Right lung (tissue), 5 donors: ENCODE data around the gene COL20A1. TPM values are rescaled to one million over a fixed set of nuclear protein-coding genes. Genes with fewer than 3 reads are reported as not detected.
"Not testable (repeated sequence)": the region's sequence is repeated elsewhere in the genome, so short reads cannot be mapped to it uniquely, and the experiment has no call there.

Experiments
- DNase-seq, 2 donors: peaks; one replicate each; pipeline ENCODE4 v3.0.0-alpha.2; 2013
- polyA plus RNA-seq, 5 donors: library from polyadenylated mRNA; unstranded; fragments of 120-200 nt; gene quantifications; one replicate each; pipeline versions ENCODE4 v1.2.1 to v1.2.3, GENCODE V29; 2013; ENCODE audit warnings: inconsistent platforms in 1 of 5, low replicate concordance in 1 of 5; ENCODE audit not compliant: insufficient read length in 5 of 5, insufficient read depth in 1 of 5

COL20A1 gene
- polyA plus RNA-seq, 5 donors: 0.06 to 0.73 (median 0.31) TPM

DNA sequence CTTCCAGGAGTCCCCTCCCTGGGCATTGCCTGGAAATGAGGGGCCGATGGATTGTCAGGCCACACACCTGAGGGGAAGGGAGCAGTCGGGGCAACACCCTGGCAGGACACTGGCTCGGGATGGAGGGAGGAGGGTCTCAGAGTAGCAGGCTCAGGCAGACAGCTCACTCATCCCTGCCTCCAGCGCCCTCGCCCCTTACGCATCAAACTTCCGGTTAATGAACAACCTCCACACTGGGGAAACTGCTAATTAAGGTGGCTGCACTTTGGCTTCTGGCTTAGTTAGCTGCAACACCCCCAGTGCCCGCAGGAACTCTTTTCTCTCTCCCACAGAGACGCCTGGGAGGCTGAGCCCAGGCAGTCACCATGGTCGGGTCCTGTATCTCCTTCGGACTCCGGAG, 81.5 kb downstream of the COL20A1 start:
- no peak for DNase-seq

DNA sequence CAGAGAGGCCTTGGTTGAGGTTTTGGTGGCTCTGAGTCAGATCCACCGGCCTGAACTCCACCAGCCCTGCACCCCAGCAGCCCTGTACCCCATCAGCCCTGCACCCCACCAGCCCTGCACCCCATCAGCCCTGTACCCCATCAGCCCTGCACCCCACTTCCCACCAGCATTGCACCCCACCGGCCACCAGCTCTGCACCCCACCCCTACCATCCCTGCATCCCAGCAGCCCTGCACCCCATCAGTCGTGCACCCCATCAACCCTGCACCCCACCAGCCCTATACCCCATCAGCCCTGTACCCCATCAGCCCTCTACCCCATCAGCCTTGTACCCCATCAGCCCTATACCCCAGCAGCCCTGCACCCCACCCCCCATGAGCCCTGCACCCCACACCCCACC, 82.5 kb downstream of the COL20A1 start:
- no peak for DNase-seq

DNA sequence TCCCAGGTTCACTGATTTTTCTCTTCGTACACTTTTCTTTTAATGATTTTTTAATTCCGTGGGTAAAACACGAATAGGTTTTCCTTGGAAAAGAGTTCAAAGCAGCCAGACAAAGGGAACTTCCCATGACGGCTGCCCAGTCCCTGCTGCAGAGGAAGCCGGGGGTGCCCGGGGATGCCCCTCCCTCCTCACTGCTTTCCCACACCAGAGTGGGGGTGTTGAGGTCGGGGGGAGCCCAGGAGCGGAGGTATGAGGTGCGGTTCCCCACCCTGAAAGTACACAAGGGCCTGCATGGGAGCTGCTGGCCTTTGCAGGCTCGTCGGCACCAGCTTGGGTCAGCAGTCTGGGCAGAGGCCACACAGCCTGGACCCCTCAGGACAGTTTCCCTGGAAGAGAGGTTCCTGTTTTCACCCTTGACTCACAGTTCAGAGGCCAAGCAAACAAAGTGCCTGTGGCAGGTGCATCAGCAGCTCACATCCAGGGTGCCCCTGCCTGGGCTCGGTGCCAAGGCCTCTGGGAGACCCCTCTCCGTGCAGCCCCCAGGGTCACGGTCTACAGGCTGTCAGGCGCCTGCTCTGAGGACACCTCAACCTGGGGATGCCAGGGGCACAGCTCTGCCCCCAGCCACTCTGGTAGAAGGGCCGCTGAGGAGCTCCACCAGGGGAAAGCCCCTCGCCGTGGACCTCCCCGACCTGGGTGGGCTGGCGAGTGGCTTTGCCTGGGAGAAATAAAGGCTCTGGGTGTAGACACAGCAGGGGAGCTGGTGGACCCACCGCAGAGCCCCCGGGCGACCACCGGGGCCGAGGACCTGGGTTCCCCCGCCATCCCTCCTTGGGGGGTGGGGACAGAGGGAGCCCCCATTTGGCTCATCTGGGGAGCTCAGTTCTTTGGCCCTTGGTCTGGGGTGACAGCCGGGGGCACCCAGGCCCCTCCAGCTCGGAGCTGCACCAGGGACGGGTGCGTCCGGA, 83.6 kb downstream of the COL20A1 start:
- no peak for DNase-seq

DNA sequence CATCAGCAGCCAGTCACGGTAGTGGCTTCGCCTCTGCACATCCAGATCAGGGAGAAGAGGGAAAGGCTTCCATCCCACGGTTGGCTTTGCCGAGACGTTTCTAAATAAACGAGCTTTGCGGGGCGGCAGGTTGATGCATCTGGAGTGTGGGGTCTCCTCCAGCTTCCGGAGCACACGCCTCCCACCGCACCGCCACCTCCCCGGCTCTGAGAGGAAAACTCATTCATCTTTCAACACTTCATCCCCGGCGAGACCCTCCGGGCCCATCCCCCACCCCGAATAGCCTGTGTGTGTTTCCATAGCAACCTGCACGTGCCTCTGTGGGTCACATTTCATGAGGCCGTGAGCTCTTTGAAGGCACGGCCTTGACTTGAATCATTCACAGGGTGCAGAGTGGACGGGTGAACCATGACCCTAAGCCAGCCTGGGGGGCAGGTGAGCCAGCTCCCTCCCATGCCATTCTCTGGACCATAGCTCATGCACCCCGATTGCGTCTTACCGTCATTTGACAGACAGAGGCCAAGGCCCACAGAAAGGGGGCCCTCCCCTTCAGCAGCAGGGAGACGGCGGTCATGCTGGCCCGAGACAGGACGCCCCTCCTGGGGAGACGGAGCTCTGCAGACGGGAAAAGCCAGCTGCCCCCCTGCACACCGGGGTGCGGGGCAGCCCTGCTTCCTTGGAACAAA, 84.4 kb downstream of the COL20A1 start:
- DNase-seq: no peak

DNA sequence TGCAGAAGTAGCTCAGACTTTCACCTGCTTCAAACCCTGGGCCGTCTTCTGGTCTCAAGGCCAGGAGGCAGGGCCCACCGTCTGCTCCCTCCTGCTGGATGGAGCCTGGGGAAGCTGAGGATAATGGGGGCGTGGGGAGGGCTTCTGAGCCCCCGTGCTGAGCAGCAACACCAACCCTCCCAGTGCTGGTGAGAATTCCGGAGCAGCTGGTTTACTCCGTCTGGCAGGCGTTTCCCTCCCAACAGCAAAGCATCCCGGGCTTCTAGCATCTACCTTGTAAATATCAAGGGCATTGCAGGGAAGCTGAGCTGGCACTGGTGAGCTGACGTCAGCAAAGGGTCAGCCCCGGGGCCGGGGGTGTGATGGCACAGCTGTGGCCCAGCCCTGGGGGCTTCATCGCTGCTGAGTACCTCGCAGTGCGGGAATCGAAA, 85.0 kb downstream of the COL20A1 start:
- no peak for DNase-seq

DNA sequence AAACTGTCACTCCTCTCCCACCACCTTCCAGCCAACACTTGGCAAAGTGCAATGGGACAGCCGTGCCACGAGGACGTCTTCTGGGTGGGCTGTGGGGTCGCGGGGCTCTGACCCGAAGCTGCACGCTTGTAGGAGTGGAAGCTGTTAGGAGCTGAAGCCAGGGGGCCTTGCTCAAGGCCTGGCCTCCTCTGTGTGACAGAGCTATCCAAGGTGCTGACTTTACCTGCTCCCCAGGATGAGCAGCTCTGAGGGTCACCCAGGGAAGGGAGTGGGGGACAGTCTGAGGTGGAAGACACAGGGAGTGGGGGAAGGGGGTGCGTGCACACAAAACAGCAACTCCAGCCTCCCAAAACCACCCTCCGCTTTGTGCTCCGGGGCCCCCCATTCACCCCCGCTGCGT, 85.6 kb downstream of the COL20A1 start:
- DNase-seq: no peak

DNA sequence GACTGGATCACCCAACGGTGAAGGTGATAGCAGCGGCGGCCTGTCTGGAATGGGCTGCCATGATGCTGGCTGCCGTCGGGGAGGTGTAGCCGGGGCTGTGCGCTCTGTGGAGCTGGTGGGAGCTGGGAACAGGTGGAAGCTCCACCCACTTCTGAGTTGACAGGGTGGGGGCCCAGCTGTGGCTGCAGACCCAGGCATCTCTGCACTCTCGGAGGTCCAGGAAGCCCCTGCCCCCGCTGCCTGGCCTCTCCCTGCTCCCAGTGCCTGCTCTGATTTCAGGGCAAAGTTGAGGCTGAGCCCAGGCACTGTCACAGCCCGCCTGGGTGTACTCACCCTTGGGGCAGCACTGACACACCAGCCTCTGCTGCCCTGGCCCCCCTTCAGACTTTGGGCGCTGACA, 86.3 kb downstream of the COL20A1 start:
- DNase-seq: no peak

DNA sequence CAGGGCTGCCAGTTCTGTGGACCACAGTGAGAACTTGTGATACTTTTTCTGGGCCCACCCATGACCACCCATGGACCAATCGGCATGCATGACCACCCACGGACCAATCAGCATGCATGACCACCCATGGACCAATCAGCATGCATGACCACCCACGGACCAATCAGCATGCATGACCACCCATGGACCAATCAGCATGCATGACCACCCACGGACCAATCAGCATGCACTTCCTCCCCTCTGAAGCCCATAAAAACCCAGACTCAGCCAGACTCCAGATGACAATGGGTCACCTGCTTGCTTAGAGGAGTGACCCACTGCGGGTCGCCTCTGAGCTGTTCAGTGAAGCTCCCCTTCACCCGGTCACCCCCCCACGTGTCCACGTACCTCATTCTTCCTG, 86.9 kb downstream of the COL20A1 start:
- not testable (repeated sequence) for DNase-seq

DNA sequence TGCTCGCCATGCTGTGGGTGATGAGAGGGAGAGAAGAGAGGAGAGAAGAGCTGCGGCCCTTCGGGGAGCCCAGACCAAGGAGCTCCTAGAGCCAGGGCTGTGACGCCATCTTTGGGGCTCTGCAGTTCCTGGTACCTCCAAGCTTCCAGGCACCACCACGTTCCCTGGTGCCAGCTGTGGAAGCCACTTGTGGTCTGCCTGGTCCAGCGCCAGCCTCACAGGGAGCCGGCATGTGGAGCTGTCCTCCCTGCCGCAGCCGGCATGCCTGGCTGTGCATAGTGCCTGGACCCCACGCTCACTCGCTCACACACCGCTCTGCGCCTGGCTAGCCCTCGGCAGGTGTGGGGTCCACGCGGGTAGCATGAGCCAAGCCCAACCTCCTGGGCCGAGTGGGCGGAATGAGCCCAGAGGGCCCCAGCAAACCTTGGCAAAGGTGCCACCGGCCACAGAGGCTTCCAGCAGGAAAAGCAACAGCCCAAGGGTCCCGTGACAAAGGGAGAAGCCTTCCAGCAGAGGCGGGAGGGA, 87.4 kb downstream of the COL20A1 start:
- no peak for DNase-seq

DNA sequence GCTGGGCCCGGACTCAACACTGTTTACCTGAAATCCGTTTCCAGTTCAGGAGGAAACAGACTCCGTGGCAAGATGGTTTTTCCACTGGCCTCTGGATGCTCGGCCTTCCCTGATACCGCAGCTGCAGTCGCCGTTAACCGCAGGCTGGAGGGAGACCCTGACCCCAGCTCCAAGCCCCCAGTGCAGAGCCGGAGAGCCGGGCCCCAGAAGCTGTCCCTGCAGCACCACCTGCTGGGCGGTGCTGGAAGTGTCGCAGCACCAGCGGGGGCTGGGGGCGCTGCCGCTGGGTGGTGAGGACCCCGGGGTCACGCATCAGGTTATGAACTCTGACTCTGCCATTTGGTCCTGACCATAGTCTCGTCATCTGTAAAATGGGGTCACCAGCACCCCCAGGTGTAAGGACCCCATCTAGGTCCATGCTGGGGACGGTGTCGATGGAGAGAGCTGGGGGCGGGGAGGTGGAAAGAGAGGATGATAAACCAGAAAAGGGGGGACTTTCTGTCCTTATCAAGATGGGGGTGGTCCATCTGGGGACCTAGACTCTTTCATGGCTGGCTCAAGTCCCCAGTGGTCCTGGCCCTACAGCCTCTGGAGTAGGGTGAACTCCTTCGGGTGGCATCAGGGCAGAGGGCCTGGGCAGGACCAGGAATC, 88.9 kb downstream of the COL20A1 start:
- no peak for DNase-seq

DNA sequence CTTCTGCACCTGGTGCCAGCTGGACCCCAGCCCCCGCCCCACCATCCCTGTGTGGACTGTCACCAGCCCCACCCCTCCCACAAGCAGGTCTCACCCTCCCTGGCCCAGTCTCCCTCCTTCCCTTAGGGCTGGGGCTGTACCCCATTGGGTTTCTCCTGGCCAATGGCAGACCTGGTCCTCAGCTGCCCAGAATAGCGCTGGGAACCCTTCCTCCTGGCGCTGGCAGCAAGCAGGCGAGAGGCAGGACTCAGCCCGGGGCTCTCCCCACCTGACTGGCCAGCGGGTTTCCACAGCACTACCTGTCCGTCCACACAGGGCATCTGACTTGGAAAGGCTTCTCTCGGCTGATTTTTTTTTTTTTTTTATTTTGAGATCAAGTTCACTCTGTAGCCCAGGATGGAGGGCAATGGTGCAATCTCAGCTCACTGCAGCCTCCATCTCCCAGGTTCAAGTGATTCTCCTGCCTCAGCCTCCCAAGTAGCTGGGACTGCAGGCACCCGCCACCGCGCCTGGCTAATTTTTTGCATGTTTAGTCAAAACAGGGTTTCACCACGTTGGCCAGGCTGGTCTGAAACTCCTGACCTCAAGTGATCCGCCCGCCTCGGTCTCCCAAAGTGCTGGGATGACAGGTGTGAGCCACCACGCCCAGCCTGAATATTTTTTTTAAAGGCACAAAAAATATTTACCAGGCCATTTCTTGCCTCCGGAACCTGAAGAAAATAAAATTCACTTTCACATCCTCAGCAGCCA, 89.7 kb downstream of the COL20A1 start:
- no peak for DNase-seq

DNA sequence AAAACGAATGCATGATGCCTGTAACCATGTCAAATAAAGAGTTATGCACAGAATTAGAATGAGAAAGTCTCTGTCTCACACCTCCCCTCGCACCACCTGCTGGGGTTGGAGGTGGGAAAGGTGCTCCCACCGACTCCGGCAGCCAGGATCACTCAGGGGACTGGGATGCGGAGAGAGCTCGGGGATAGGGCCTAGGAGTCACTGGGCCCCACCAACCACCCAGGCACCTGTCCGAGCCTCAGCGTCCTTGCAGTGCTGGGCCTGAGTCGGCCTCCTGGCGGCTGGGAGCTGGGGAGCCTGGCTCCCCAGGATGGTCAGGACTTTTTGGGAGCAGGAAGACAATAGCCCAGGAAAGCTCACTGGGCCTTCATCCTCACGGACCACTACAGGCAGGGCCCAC, 90.6 kb downstream of the COL20A1 start:
- DNase-seq: no peak

DNA sequence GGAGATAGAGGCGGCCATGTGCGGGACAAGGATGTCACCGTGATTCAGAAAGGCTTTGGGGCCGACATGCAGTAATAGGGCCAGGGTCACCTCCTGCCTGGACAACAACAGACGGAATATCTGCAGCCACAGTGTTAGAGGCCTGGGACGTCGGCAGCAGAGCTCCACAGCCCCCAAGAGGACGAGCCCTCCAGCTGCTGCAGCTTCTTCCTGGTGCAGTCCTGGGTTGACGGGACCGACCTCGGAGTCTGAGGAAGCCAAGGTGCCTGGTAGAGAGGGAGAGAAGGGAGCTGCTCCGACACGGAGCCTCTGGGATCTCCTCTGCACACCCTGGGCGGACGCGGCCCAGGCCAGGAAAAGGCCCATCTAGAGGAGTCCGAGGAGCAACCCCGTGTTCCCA, 91.3 kb downstream of the COL20A1 start:
- no peak for DNase-seq

Other genes with a start within 250 kb of the COL20A1 start
- gene YTHDF1, start 77.1 kb upstream of the COL20A1 start, polyA plus RNA-seq: 10 to 100 TPM; 30.3 to 41.9 (median 38.7) TPM
- under 1 TPM in 2 of 5 donors, not detected in 3; 0.13 to 0.28 TPM for gene BIRC7, start 57.3 kb upstream of the COL20A1 start, polyA plus RNA-seq
- gene NKAIN4, start 38.7 kb upstream of the COL20A1 start, polyA plus RNA-seq: 10 to 100 TPM in 1 of 5 donors, 1 to 10 TPM in 4; 5.3 to 20.1 (median 9.6) TPM
- 10 to 100 TPM; 50.4 to 83.7 (median 64.2) TPM for gene ARFGAP1, start 20.4 kb upstream of the COL20A1 start, polyA plus RNA-seq
- 1 to 10 TPM in 1 of 5 donors, under 1 TPM in 4; 0.24 to 2.5 (median 0.69) TPM for gene CHRNA4, start 68.2 kb downstream of the COL20A1 start, polyA plus RNA-seq
- gene KCNQ2, start 179.5 kb downstream of the COL20A1 start, polyA plus RNA-seq: 10 to 100 TPM in 4 of 5 donors, 1 to 10 TPM in 1; 7.9 to 25.2 (median 12.4) TPM
- 10 to 100 TPM in 1 of 5 donors, under 1 TPM in 4; 0.36 to 38.6 (median 0.61) TPM for gene EEF1A2, start 205.9 kb downstream of the COL20A1 start, polyA plus RNA-seq
- 100 to 1,000 TPM; 140 to 601 (median 282) TPM for gene PPDPF, start 227.6 kb downstream of the COL20A1 start, polyA plus RNA-seq
- under 1 TPM; 0.43 to 0.82 (median 0.55) TPM for gene PTK6, start 244.2 kb downstream of the COL20A1 start, polyA plus RNA-seq